Bronchial epithelial cell (primary cell): ENCODE results near the gene REEP3. TPM values are rescaled to one million over a fixed set of nuclear protein-coding genes. Genes with fewer than 3 reads are reported as not detected.

Experiments
- DNase-seq: peaks from one replicate; pipeline ENCODE4 v3.0.0-alpha.2; 2010; ENCODE audit warnings: low read depth
- FAIRE-seq: peaks from 2 replicates; lab custom pipeline; 2011; peaks lifted over from hg19 to GRCh38; lab: Jason Lieb, UNC
- H3K27me3 ChIP-seq: 2 replicates; pipeline ENCODE4 v1.5.1; 2011; ENCODE audit warnings: low read length; ENCODE audit not compliant: control insufficient read depth, insufficient read depth
- H3K36me3 ChIP-seq: 2 replicates; pipeline ENCODE4 v1.5.1; 2011; ENCODE audit warnings: low read length; ENCODE audit not compliant: control insufficient read depth, insufficient read depth
- H3K4me3 ChIP-seq: 2 replicates; pipeline ENCODE4 v1.5.1; 2011; ENCODE audit warnings: mild to moderate bottlenecking, low read depth, low read length, control low read depth
- total RNA-seq: library from RNA; depleted of rRNA; stranded (reverse); fragments of >200 nt; gene quantifications from 2 replicates; pipeline ENCODE4 v1.2.1, GENCODE V29; 2014
- TF ChIP-seq, protein P1 (sequence below): IDR thresholded peaks from 2 replicates; pipeline ENCODE4 v1.5.1; 2011; ENCODE audit warnings: mild to moderate bottlenecking, moderate library complexity, low read length, control low read depth, inconsistent platforms; ENCODE audit not compliant: insufficient read depth, severe bottlenecking

The REEP3 gene
- total RNA-seq, 1 donor from 2014 or later = 52.1 TPM

DNA sequence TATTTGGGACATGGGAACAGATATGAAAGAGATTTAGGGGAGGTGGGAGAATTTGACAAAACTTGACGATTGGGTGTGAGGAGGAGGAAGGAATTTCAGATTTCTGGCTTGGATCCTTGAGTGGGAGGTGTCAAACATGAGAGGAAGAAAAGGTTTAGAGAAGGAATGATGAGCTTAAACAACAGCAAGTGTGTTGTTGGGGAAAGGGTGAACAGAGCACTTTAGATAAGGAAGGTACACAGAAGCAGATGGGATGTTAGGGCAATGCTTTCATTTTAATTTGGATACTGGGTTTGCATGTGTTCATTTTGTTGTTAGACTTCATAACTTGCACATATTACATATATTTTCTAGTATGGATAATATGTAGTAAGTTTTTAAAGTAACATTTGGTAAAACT lies 23.2 kb downstream of the REEP3 start:
- H3K36me3 ChIP-seq = peaks cover 2% of the 10 kb centered on the region
- FAIRE-seq (no peak), DNase-seq (no peak)
- no peaks in the 10 kb centered on the region for H3K27me3 ChIP-seq
- TF ChIP-seq, protein P1, sequence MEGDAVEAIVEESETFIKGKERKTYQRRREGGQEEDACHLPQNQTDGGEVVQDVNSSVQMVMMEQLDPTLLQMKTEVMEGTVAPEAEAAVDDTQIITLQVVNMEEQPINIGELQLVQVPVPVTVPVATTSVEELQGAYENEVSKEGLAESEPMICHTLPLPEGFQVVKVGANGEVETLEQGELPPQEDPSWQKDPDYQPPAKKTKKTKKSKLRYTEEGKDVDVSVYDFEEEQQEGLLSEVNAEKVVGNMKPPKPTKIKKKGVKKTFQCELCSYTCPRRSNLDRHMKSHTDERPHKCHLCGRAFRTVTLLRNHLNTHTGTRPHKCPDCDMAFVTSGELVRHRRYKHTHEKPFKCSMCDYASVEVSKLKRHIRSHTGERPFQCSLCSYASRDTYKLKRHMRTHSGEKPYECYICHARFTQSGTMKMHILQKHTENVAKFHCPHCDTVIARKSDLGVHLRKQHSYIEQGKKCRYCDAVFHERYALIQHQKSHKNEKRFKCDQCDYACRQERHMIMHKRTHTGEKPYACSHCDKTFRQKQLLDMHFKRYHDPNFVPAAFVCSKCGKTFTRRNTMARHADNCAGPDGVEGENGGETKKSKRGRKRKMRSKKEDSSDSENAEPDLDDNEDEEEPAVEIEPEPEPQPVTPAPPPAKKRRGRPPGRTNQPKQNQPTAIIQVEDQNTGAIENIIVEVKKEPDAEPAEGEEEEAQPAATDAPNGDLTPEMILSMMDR = no peak
- no peak overlapping the region for H3K4me3 ChIP-seq

GRCh38 chr10:63547628-63548360 lies 26.6 kb downstream of the REEP3 start:
- Histone ChIP-seq H3K4me3 (no peak overlapping the region), H3K36me3 (peaks cover 1% of the 10 kb centered on the region), H3K27me3 (no peaks in the 10 kb centered on the region)
- FAIRE-seq = no peak
- TF ChIP-seq, protein P1 = no peak
- DNase-seq = peak; percentile 12

GRCh38 chr10:63548860-63549259 lies 27.7 kb downstream of the REEP3 start:
- no peaks in the 10 kb centered on the region for H3K36me3 ChIP-seq
- TF ChIP-seq, protein P1 = no peak
- H3K27me3 ChIP-seq = no peaks in the 10 kb centered on the region
- no peak overlapping the region for H3K4me3 ChIP-seq
- FAIRE-seq (no peak), DNase-seq (no peak)

DNA sequence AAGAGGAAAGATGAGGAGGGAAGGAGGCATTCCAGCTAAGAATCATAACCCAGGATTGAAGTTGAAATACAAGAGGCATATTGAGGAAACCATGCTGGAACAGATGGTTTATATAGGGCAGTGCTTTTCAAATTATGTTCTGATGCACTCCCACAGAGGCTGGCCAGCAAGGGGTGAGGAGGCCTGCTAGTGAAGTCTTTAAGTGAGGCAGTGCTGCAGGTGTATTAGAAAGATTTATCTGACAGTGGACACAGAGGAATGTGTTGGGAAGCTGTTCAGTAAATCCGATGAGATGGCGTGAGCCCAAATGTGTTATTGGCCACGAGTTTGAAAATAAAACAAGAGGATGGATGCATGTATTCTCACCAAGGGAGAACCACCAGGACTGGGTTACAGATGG lies 28.6 kb downstream of the REEP3 start:
- Histone ChIP-seq H3K4me3 (no peak overlapping the region), H3K36me3 (no peaks in the 10 kb centered on the region), H3K27me3 (no peaks in the 10 kb centered on the region)
- FAIRE-seq (no peak), DNase-seq (no peak)
- TF ChIP-seq, protein P1 = no peak

- no peak for FAIRE-seq
- TF ChIP-seq, protein P1 = no peak
- Histone ChIP-seq H3K4me3 (no peak overlapping the region), H3K27me3 (no peaks in the 10 kb centered on the region), H3K36me3 (no peaks in the 10 kb centered on the region)
- DNase-seq = peak; percentile 90
Observed at GRCh38 chr10:63553031-63553430, 31.8 kb downstream of the REEP3 start.

GRCh38 chr10:63553473-63553872 lies 32.3 kb downstream of the REEP3 start:
- TF ChIP-seq, protein P1 = no peak
- no peak for DNase-seq
- Histone ChIP-seq H3K27me3 (no peaks in the 10 kb centered on the region), H3K4me3 (no peak overlapping the region), H3K36me3 (no peaks in the 10 kb centered on the region)
- no peak for FAIRE-seq
